ENCODE results near the gene NEURL3. TPM values are rescaled to one million over a fixed set of nuclear protein-coding genes. Genes with fewer than 3 reads are reported as not detected.
A peak's percentile ranks its signal among the peaks of the same experiment; 100 is the strongest.

The NEURL3 gene
- total and polyA plus RNA-seq, 3 experiments from 2014 or later = 0.22 TPM; not detected in 2

DNA sequence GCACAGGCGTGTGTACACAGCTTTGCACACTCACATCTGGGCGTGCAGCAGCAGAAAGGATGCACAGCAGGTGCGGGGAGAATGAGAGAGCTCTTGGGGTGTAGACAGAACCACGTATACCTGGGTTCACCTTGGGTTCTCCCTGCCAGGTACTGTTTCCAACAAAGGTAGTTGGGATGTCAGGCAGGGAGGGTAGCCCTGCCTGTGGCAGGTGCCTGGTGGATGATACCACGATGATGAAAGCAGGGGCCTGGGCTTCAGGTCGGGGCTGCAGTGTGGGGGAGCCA, 24.9 kb upstream of the NEURL3 start:
- no peak for DNase-seq
- Mint-ChIP-seq H3K4me3 (peak overlapping the region in 1 of 7 donors; percentile 2), H3K27ac (peak overlapping the region in 7 of 8 donors; percentile 8 to 83 (median 37)), H3K4me1 (peaks cover 41 to 70% (median 52%) of the 10 kb centered on the region in 3 donors), H3K36me3 (no peaks in the 10 kb centered on the region), H3K27me3 (no peaks in the 10 kb centered on the region), H3K9me3 (no peaks in the 10 kb centered on the region)
- Histone ChIP-seq H3K4me1 (ENCODE audit: insufficient read depth, low read length) (peaks cover 47% of the 10 kb centered on the region), H3K4me3 (ENCODE audit: low read length) (no peak overlapping the region), H3K9me3 (ENCODE audit: low read length) (no peaks in the 10 kb centered on the region), H3K36me3 (ENCODE audit: insufficient read depth, low read length) (no peaks in the 10 kb centered on the region), H3K27ac (ENCODE audit: low read depth, low read length) (no peak overlapping the region), H3K27me3 (ENCODE audit: insufficient read depth, low read length, poor library complexity, severe bottlenecking) (no peaks in the 10 kb centered on the region)
- POLR2A ChIA-PET = interaction anchor here (1.1 kb wide), 1 partner anchor 10 kb away, joined by 3 read pairs; no protein-coding TSS in a partner anchor
- CTCF ChIA-PET = interaction anchor here (1.2 to 12.4 kb wide), 4 partner anchors 17 to 421 kb away, joined by 3 to 117 read pairs (median 8); no protein-coding TSS in a partner anchor

DNA sequence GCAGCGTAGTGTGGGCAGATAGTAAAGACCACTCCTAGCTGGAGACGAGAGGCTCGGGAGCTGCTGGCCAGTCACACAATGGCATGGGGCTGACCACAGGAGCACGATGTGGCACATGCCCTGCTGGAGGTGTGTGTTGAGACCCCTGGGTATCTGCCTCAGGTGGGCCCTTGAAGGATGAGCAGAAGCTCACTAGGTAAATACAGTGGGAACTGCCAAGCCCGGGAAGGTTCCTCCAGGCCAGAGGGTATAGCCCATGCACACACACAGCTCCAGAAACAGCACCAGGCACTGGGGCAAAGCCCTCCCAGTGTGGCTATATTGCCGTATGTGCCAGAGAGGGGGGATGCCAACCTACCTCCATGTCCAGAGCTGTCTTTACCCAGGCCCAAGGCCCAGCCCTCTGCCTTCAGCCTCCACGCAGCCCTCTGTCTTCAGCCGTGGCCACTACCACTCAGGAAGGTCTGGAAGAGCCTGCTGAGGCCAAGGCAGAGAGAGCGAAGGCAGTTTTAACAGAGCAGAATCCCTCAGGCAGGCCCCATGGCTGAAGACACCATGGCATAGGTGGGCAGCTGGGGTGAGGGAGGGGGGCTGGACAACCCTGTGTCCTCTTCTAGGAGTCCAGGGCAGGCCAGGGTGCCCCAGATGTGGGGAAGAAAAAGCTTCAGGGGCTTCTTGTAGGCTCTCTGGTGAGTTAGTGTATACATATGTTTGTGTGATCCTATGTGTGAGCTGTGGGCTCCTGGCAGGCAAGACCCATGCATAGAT, 24.4 kb upstream of the NEURL3 start:
- no peak for DNase-seq
- H3K9me3 ChIP-seq (ENCODE audit: low read length) = no peaks in the 10 kb centered on the region
- H3K4me3 Mint-ChIP-seq = peak overlapping the region in 2 of 7 donors; percentile 2 to 49
- no peak overlapping the region for H3K4me3 ChIP-seq (ENCODE audit: low read length)
- no peaks in the 10 kb centered on the region for H3K36me3 Mint-ChIP-seq
- H3K27me3 Mint-ChIP-seq = no peaks in the 10 kb centered on the region
- no peaks in the 10 kb centered on the region for H3K9me3 Mint-ChIP-seq
- H3K36me3 ChIP-seq (ENCODE audit: insufficient read depth, low read length) = no peaks in the 10 kb centered on the region
- no peak overlapping the region for H3K27ac ChIP-seq (ENCODE audit: low read depth, low read length)
- POLR2A ChIA-PET = interaction anchor here (4.1 kb wide), 1 partner anchor 9 kb away, joined by 71 read pairs; the partner anchor contains the start of gene ARID5A
- H3K4me1 ChIP-seq (ENCODE audit: insufficient read depth, low read length) = peaks cover 53% of the 10 kb centered on the region
- no peaks in the 10 kb centered on the region for H3K27me3 ChIP-seq (ENCODE audit: insufficient read depth, low read length, poor library complexity, severe bottlenecking)
- CTCF ChIA-PET = interaction anchor here (1.2 to 12.4 kb wide), 4 partner anchors 16 to 421 kb away, joined by 3 to 117 read pairs (median 8); no protein-coding TSS in a partner anchor
- H3K4me1 Mint-ChIP-seq = peaks cover 42 to 75% (median 53%) of the 10 kb centered on the region in 3 donors
- H3K27ac Mint-ChIP-seq = peak overlapping the region; percentile 8 to 83 (median 38)

DNA sequence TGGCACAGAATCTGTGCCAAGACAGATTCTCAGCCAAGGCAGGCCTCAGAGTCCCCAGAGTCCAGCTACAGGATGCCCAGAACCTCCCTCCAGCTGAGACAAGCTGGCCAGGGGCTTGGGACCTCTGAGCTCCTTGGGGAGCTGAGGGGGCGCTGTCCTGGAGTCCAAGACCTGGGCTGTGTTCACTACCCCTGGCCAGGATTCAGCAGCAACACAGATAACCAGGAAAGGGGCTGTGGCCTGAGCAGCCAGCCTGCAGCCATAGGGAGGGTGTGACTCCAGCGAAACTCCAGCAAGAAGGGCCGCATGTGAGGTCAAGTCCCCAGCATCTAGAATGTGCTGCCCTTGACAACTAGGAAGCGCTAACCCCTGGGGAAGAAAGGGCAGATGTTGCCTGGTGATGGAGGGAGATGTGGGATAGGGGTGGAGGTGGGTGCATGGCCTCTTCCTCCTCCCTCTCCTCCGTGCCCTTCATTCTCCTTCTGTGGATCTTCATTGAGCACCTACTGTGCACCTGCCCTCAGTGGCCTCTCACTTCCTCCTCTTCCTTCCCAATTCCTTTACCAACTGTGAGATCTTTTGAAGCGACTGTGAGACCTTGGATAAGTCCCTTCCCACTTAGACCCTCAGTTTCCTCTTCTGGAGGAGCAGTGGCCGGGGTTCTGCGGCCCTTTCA, 23.7 kb upstream of the NEURL3 start:
- CTCF ChIA-PET = interaction anchor here (0.7 to 12.4 kb wide), 11 partner anchors 10 to 536 kb away, joined by 3 to 117 read pairs (median 5); partner anchors contain the start of gene ARID5A
- no peaks in the 10 kb centered on the region for H3K27me3 Mint-ChIP-seq
- H3K4me1 Mint-ChIP-seq = peaks cover 45 to 76% (median 60%) of the 10 kb centered on the region in 3 donors
- peak overlapping the region in 6 of 8 donors; percentile 5 to 90 (median 78) for H3K27ac Mint-ChIP-seq
- POLR2A ChIA-PET = interaction anchor here (0.9 to 4.1 kb wide), 2 partner anchors 9 to 122 kb away, joined by 3 to 71 read pairs; partner anchors contain the start of gene ARID5A
- H3K36me3 Mint-ChIP-seq = no peaks in the 10 kb centered on the region
- no peak for DNase-seq
- peaks cover 59% of the 10 kb centered on the region for H3K4me1 ChIP-seq (ENCODE audit: insufficient read depth, low read length)
- no peaks in the 10 kb centered on the region for H3K9me3 ChIP-seq (ENCODE audit: low read length)
- no peak overlapping the region for H3K4me3 ChIP-seq (ENCODE audit: low read length)
- H3K27ac ChIP-seq (ENCODE audit: low read depth, low read length) = peak overlapping the region; percentile 16
- H3K27me3 ChIP-seq (ENCODE audit: insufficient read depth, low read length, poor library complexity, severe bottlenecking) = no peaks in the 10 kb centered on the region
- no peaks in the 10 kb centered on the region for H3K36me3 ChIP-seq (ENCODE audit: insufficient read depth, low read length)
- no peaks in the 10 kb centered on the region for H3K9me3 Mint-ChIP-seq
- peak overlapping the region in 6 of 7 donors; percentile 39 to 90 (median 80) for H3K4me3 Mint-ChIP-seq

DNA sequence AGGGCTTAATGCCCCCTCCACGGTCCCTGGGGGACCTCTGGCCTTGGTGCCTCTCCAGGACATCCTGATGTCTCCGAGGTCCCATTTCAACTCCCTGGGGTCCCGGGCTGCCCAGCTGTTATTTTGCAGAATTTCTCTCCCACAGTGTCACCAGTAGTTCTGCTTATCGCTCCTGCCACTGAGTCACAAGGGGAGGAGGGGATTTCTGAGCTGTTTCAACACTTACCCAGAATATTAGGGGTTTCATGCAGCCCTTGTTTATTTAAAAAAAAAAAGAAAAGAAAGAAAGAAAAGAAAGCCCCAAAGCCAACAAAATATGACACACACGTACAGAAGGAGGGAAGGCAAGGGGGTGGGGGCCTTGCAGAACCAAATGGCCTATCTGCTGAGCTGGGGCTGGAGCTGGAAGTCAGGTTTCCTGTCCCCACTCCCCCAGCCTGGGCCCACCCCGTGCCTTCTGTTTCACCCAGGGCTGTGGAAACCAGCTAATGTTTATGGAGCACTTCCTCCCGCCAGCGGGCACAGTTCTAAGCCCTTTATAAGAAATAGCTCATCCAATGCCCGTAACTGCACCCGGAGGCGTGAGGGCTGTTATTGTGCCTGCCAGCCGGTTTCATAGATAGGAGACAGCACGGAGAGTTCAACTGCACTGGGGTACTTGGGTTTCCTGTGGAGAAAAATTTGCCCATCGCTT, 23.0 kb upstream of the NEURL3 start:
- peak overlapping the region; percentile 60 for H3K4me3 ChIP-seq (ENCODE audit: low read length)
- CTCF ChIA-PET = interaction anchor here (0.7 to 12.4 kb wide), 9 partner anchors 9 to 536 kb away, joined by 3 to 117 read pairs (median 5); partner anchors contain the start of gene ARID5A
- H3K27ac Mint-ChIP-seq = peak overlapping the region; percentile 5 to 90 (median 81)

DNA sequence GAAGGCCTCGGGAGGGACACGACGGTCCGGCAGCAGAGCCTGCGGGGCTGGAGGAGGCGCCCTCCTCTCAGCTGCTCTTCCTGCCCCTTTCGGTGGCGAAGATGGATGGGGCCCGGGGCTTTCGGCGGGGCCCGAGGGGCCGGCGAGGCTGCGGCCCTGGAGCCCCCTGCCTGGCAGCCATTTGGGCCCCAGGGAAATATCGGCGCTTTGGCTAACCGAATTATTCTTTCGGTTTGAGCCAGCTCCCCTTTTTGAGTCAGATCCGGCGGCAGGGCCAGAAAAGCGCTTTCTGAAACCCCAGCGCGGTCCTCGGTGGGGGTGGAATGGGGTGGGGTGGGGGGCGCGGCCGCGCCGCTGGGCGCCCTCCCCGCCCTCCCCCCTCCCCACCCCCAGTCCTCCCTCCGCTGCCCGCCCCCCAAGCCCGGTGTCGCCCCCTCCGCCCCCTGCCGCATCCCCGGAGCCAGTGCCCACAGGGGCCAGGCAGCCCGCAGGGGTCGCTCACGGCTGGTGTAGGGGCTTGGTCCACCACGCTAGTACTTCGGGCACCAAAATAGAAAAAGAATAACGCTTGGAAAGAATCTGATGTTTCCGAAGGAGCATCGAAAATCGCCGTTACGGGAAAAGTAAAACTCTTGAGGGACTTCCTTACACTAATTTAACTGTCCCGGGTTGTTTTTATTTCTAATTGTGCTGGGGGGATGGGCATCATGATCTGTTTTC, 22.3 kb upstream of the NEURL3 start:
- no peaks in the 10 kb centered on the region for H3K36me3 ChIP-seq (ENCODE audit: insufficient read depth, low read length)
- ChIA-PET CTCF (interaction anchor here (0.8 to 12.4 kb wide), 10 partner anchors 8 to 535 kb away, joined by 3 to 117 read pairs (median 4); partner anchors contain the start of gene ARID5A), POLR2A (interaction anchor here (0.6 to 4.1 kb wide), 4 partner anchors 11 to 360 kb away, joined by 3 to 71 read pairs (median 4); partner anchors contain the start of genes ARID5A and CNNM3)
- Mint-ChIP-seq H3K9me3 (no peaks in the 10 kb centered on the region), H3K27me3 (no peaks in the 10 kb centered on the region), H3K4me3 (peak overlapping the region; percentile 39 to 90 (median 79)), H3K27ac (peak overlapping the region in 7 of 8 donors; percentile 5 to 90 (median 86)), H3K4me1 (peaks cover 46 to 80% (median 59%) of the 10 kb centered on the region in 3 donors), H3K36me3 (no peaks in the 10 kb centered on the region)
- H3K27ac ChIP-seq (ENCODE audit: low read depth, low read length) = peak overlapping the region; percentile 39
- H3K27me3 ChIP-seq (ENCODE audit: insufficient read depth, low read length, poor library complexity, severe bottlenecking) = no peaks in the 10 kb centered on the region
- peaks cover 58% of the 10 kb centered on the region for H3K4me1 ChIP-seq (ENCODE audit: insufficient read depth, low read length)
- DNase-seq = peak; percentile 45 to 70 (median 49)
- no peaks in the 10 kb centered on the region for H3K9me3 ChIP-seq (ENCODE audit: low read length)
- H3K4me3 ChIP-seq (ENCODE audit: low read length) = peak overlapping the region; percentile 60

More for the DNA sequence above, 23.0 kb upstream of the NEURL3 start:
- Histone ChIP-seq H3K27ac (ENCODE audit: low read depth, low read length) (peak overlapping the region; percentile 16), H3K36me3 (ENCODE audit: insufficient read depth, low read length) (no peaks in the 10 kb centered on the region), H3K4me1 (ENCODE audit: insufficient read depth, low read length) (peaks cover 62% of the 10 kb centered on the region), H3K27me3 (ENCODE audit: insufficient read depth, low read length, poor library complexity, severe bottlenecking) (no peaks in the 10 kb centered on the region), H3K9me3 (ENCODE audit: low read length) (no peaks in the 10 kb centered on the region)
- H3K4me3 Mint-ChIP-seq = peak overlapping the region; percentile 39 to 90 (median 79)
- POLR2A ChIA-PET = interaction anchor here (0.9 to 4.1 kb wide), 2 partner anchors 10 to 121 kb away, joined by 3 to 71 read pairs; partner anchors contain the start of gene ARID5A
- DNase-seq = peak in 4 of 5 donors; percentile 27 to 67 (median 42)
- peaks cover 48 to 79% (median 64%) of the 10 kb centered on the region in 3 donors for H3K4me1 Mint-ChIP-seq
- no peaks in the 10 kb centered on the region for H3K9me3 Mint-ChIP-seq
- no peaks in the 10 kb centered on the region for H3K36me3 Mint-ChIP-seq
- no peaks in the 10 kb centered on the region for H3K27me3 Mint-ChIP-seq

DNA sequence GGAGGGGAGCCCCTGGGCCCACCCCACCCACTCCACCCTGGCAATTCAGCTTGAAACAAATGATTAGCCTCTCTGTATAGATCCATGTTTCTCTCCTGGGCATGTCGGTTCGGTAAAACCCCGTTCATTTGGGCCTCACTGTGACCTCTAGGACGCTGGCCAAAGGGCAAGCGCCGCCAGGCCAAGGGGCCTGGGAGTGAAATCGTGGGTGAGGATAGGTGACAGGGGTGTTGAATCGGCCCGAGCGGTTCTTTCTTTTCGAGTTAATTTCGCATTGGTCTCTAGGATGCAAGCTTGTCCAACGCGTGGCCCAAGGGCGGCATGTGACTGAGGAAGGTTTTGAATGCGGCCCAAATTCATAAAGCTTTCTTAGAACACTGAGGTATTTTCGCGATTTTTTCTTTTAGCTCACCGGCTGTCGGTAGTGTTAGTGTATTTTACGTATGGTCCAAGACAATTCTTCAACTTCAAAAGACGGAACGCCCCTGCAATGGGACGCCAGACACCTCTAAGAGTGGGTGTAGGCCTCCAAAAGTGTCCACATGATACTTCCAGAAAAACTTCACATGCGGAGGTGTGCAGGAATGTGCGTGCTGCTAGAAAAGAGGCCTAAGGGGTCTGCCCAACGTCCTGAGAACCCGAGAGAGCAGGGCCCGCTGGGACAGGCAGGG, 21.6 kb upstream of the NEURL3 start:
- Mint-ChIP-seq H3K27ac (peak overlapping the region in 7 of 8 donors; percentile 52 to 90 (median 80)), H3K36me3 (no peaks in the 10 kb centered on the region), H3K4me3 (peak overlapping the region; percentile 39 to 89 (median 76)), H3K4me1 (peaks cover 39 to 74% (median 53%) of the 10 kb centered on the region in 3 donors), H3K9me3 (no peaks in the 10 kb centered on the region), H3K27me3 (peaks cover 0 to 2% of the 10 kb centered on the region in 2 donors)
- H3K27me3 ChIP-seq (ENCODE audit: insufficient read depth, low read length, poor library complexity, severe bottlenecking) = no peaks in the 10 kb centered on the region
- H3K4me3 ChIP-seq (ENCODE audit: low read length) = peak overlapping the region; percentile 58
- H3K9me3 ChIP-seq (ENCODE audit: low read length) = no peaks in the 10 kb centered on the region
- ChIA-PET POLR2A (interaction anchor here (0.6 to 4.1 kb wide), 4 partner anchors 11 to 361 kb away, joined by 3 to 71 read pairs (median 4); partner anchors contain the start of genes ARID5A and CNNM3), CTCF (interaction anchor here (0.8 to 12.4 kb wide), 8 partner anchors 9 to 388 kb away, joined by 3 to 117 read pairs (median 4); partner anchors contain the start of genes ARID5A and ASTL)
- no peaks in the 10 kb centered on the region for H3K36me3 ChIP-seq (ENCODE audit: insufficient read depth, low read length)
- no peak for DNase-seq
- peak overlapping the region; percentile 39 for H3K27ac ChIP-seq (ENCODE audit: low read depth, low read length)
- H3K4me1 ChIP-seq (ENCODE audit: insufficient read depth, low read length) = peaks cover 51% of the 10 kb centered on the region
